HG02970 (cell line): Measurements from ENCODE around the gene PIP5K1C.
"Not testable (repeated sequence)": the region's sequence is repeated elsewhere in the genome, so short reads cannot be mapped to it uniquely, and the experiment has no call there.

ENCODE experiments used
- ATAC-seq: cut with Tn5 transposase; IDR thresholded peaks from one replicate; pipeline ENCODE4 v1.9.1; 2021; ENCODE audit warnings: mild to moderate bottlenecking, moderate library complexity, moderate number of reproducible peaks; ENCODE audit not compliant: unreplicated experiment, low FRiP score

The PIP5K1C gene

DNA sequence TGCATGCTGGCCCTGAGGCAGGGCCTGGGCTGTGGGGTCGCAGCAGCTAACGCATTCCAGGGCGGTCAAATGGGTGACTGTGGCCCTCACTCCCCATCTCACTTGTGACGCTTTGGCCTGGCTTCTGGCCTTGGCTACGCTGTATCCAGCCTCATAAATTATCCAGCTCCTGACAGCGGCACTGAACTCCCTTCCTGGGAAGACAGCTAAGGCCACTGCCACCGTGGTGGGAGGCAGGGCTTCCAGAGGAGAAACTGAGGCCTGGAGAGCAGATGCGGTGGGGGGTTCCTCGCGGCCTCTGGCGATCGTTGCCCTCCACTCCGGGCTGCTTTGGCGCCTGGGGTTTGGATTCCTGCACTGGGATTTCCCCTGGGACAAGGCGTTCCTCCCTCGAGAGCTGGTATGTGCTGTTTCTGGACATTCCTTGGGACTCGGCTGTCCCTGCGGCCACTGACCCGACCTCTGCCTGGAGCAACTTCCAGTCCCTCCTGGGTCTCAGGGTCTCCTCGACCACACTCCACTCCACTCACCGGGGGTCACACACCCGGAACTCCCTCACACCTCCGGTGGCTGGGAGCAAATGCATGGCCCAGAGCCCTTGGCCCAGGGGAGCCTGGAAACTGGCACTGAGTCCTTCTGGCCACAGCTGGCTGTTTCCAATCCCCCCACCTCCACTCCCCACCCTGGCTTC is 97.0 kb downstream of the PIP5K1C start:
- ATAC-seq, result no peak

DNA sequence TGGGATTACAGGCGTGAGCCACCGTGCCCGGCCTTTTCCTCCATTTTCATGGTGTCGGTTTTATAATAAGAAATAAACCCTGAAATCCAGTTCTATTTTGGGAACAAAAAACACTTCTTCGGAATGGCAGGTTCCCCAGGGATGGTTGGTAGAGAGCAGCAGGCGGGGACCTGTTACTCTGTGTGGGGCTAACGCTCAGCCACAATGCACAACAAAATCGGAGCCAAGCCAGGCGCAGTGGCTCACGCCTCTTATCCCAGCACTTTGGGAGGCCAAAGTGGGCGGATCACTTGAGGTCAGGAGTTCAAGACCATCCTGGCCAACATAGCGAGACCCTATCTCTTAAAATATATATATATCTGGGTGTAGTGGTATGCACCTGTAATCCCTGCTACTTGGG is 99.2 kb downstream of the PIP5K1C start:
- ATAC-seq, result no peak

DNA sequence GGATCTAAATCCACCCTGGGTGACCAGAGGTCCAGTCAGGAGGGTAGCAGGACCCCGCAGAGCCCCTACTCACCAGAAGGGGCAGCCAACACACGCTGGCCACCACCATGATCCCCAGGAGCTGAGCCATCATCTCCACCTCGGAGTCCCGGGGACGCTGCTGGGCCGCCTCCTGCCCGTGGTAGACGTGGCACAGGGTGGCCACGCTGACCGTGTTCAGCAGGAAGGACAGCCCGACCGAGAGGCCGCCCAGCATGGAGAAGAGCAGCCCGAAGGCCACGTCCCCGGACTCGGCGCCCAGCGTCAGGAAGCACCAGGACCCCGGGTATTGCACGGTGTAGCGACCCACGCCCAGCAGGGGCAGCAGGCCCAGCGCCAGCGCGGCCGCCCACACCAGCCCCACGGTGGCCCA is 100.5 kb downstream of the PIP5K1C start:
- no peak for ATAC-seq

DNA sequence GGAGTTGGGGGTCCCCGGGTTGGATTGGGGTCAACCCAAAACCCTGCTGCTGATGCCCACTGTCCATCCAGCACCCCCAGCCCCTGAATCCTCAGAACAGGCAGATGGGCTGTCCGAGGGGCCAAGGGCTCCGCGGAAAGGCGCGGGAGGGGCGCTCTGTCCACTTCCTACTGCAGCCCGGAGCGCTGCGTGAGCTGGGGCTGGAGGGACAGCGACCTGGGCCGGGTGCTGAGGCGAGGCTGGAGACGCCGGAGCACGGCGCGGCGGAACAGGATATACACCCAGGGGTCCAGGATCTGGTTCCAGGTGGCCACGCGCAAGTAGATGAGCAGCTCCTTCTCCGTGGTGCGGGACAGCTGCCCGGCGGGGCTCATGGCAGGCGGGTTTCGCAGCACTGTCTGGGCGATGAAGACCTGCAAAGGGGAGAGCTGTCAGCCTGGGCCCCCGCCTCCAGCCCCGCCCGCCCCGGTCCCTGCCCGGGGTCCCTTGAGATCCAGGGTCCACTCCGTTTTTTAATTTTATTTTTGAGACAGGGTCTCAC is 104.7 kb downstream of the PIP5K1C start:
- no peak for ATAC-seq

DNA sequence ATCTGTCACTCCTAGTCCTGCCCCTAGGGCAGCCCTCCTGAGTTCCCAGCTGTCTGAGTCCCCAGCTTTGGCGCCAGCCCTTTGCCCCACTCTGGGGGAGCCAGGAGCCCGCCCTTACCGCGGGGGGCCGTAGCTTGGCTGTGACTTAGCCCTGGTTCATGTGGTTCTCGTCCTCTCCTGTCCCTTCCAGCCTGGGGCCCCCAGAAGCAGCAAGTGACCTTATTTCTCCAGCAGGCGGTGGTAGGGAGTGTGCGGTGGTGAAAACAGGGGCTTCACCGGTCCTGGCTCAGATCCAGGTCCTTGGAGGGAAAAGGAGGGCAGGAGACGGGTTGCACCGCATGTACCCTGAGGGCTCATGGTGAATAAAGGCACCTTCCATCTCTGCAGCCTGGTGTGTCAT is 107.1 kb downstream of the PIP5K1C start:
- ATAC-seq, result no peak

DNA sequence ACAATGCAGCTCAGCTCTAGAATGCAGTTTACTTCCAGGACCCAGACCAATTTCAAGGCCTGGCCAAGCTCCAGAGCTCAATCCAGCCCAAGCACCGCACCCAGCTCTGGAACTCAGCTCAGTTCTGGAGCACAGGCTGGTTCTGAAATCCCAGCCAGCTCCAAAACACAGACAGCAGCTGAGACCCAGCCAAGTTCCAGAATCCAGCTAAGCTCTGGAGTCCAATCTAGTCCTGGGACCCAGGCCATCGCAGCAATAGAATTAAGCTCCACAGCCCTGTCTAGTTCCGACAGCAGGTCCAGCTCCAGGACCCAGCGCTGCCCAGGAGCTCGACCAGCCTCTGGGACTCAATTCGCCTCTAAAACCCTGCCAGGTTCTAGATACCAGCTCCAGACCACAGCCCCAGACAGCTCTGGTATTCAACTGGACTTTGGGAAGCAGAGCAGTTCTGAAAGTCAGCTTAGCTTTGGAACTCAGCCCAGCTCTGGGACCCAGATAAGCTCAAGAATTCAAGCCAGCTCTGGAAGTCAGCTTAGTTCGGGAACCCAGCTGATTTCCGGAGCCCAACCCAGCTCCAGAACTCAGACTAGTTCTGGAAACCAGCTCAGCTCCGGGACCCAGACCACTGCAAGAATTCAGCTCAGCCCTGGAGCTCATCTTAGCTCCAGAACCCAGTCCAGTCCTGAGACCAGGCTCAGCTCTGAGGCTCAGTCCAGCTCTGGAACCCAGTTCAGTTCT is 108.2 kb downstream of the PIP5K1C start:
- ATAC-seq, result no peak

DNA sequence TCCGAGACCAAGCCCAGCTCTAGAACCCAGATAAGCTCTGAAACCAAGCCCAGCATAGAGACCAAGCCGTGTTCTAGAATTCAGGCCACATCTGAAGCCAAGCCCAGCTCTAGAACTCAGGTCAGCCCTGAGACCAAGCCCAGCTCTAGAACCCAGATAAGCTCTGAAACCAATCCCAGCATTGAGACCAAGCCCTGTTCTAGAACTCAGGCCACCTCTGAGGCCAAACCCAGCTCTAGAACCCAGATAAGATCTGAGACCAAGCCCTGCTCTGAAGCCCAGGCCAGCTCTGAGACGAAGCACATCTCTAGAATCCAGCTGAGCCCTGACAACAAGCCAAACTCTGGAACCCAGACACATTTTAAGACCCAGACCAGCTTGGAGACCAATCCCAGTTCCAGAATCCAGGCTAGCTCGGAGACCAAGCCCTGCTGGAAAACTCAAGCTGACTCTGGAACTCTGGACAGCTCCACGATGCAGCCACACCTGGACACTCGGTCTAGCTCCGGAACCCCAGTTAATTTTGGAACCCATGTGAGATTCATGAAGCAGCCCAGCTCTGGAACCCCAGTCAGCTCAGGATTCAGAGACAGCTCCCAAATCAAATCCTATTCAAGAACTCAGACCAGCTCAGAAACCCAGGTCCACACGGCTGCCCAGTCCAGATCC is 109.1 kb downstream of the PIP5K1C start:
- ATAC-seq, result no peak

DNA sequence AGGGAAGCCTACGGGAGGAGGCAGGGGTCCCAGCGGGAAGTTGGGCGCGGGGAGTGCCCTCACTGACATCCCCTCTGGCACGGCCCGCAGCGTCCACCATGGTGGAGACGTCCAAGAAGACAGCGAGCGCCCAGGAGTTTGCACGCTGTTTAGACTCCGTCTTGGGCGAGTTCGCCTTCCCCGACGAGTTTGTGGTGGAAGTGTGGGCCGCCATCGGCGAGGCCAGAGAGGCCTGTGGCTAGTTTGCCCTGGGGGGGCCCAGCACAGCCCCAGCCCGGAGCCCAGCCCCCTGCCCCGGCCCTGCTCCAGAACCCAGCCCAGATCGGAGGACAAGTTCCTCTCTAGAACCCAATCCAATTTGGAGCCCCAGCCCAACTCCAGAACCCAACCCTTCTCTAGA is 110.3 kb downstream of the PIP5K1C start:
- no peak for ATAC-seq

DNA sequence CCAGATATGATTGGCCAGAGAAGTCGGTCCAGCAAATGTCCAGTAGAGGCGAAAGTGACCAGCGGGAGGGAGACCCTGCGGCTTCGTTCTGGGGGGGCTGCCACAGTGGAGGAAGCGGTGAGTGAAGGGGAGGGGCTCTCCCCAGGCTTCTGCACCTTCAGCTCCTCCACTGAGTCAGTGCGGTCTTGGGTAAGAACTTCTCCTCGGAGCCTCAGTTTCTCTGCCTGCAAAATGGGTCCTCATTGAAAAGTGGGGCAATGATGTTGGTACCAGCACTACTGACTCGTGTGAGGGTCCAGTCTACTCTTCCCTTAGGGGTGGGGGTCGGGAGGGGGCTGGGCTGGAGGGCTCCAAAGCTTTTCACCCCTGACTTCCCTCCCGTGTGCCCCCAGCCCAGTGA is 110.8 kb downstream of the PIP5K1C start:
- no peak for ATAC-seq

DNA sequence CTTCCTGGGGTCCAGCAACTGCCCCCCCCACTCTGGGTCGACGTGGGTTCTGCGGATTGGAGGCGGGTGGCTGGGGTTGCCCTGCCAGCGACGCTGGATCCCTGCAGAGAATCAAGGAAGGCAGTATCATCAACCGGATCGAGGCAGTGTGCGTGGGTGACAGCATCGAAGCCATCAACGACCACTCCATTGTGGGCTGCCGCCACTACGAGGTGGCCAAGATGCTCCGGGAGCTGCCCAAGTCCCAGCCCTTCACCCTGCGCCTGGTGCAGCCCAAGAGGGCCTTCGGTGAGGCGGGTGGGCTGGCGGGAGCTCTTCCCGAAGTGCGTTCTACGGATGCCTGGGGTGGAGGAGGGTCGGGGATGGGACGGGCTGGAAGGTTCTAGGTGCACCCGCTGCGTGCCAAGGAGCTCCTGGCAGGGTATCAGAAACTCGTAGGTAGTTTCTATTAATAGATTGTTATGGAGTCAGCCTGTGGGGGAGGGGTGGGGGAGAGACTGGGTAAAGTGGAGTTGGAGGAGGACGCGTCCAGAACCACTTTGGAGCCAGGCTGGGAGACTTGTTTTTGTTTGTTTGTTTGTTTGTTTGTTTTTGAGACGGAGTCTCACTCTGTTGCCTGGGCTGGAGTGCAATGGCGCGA is 113.4 kb downstream of the PIP5K1C start:
- no peak for ATAC-seq

DNA sequence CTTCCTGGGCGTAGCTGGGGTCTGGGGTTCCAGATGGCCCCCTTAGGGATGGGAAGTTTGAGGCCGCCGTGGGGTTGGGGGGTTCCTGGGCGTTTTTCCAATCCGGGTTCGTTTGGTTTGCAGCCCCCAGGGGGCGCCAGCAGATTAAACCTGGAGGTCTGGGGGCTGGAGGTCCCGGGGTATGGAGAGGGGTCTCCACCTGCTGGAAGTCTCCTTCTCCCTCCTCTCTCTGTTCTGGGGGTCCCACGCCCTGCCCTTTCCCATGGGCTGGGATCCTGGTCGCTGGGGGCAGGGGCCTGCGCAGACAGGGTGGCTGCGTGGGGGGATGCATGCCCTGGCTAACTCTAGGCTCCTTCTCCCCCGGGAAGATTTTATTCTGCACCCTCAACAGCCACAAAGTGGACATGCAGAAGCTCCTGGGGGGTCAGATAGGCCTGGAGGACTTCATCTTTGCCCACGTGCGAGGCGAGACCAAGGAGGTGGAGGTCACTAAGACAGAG is 114.1 kb downstream of the PIP5K1C start:
- ATAC-seq, result no peak

DNA sequence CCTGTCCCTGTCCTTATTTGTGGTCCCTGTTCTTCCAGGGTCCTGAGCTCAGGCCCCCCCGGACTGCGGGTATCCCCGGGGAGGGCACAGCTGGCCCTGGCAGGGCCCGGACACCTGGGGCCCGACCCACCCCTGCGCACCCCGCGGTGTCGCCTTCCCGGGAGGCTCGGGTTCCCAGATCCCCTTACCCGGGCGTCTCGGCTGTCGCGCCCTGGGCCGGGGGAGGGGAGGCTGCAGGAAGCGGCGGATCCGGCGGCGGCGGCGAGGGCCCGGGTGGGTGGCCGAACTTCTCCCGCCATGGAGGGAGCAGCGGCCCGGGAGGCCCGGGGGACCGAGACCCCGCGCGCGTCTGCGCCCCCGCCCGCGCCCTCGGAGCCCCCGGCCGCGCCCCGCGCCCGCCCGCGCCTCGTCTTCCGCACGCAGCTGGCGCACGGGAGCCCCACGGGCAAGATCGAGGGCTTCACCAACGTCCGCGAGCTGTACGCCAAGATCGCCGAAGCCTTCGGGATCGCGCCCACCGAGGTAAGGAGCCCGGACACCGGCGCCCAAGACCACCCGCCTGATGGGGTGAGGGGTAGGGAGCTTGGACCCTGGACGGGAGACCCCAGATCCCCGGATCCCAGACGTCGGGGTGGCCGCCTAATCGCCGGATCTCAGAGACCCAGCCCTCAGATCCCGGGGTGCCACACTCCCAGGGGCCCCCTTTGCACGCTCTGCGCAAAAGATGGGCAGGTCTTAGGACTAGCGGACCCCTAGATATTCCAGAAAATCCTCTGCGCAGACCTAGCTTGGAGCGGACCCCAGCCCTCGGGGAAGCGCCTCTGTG is 114.8 kb downstream of the PIP5K1C start, which contains the start of gene GIPC3:
Gene GIPC3 (plus strand): TSS at position 178 of the 826 bp plus-strand sequence. CDS start 120 bp downstream, at position 298.
- no peak for ATAC-seq

DNA sequence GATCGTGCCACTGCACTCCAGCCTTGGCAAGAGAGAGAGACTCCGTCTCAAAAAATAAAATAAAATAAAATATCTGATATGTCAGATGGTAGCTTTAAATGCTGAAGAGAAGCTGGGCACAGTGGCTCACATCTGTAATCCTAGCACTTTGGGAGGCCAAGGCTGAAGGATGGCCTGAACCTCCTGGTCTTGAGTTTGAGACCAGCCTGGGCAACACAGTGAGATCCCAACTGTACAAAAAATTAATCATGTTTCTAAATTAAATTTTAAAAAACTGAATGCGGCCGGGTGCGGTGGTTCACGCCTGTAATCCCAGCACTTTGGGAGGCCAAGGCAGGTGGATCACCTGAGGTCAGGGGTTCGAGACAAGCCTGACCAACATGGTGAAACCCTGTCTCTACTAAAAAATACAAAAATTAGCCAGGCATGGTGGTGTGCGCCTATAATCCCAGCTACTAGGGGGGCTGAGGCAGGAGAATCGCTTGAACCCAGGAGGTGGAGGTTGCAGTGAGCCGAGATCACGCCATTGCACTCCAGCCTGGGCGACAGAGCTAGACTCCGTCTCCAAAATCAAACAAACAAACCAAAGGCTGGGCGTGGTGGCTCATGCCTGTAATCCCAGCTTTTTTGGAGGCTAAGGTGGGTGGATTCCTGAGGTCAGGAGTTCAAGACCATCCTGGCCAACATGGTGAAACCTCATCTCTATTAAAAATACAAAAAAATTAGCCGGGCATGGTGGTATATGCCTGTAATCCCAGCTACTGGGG is 116.0 kb downstream of the PIP5K1C start:
- ATAC-seq, result not testable (repeated sequence)

DNA sequence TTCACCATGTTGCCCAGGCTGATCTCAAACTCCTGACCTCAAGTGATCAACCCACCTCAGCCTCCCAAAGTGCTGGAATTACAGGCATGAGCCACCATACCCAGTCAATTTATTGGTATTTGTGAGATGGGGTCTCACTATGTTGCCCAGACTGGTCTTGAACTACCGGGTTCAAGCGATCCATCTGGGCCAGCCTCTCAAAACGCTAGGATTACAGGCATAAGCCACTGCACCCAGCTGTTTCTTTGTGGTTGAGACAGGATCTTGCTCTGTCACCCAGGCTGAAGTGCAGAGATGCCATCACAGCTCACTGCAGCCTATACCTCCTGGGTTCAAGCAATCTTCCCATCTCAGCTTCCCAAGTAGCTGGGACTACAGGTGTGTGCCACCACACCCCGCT is 118.5 kb downstream of the PIP5K1C start:
- not testable (repeated sequence) for ATAC-seq
